ENCODE results near the gene SCAMP2. TPM values are rescaled to one million over a fixed set of nuclear protein-coding genes. Genes with fewer than 3 reads are reported as not detected.

The SCAMP2 gene
- polyA plus RNA-seq, 10 donors = 49.3 to 63.3 (median 54.8) TPM

- no peak for DNase-seq
Measured at GRCh38 chr15:74839526-74840395, 33.4 kb downstream of the SCAMP2 start.

GRCh38 chr15:74838746-74839525 lies 34.2 kb downstream of the SCAMP2 start:
- DNase-seq = no peak

GRCh38 chr15:74838137-74838516 lies 35.0 kb downstream of the SCAMP2 start:
- no peak for DNase-seq

GRCh38 chr15:74837482-74838136 lies 35.6 kb downstream of the SCAMP2 start:
- no peak for DNase-seq

GRCh38 chr15:74836846-74837245 lies 36.3 kb downstream of the SCAMP2 start:
- DNase-seq = no peak

DNA sequence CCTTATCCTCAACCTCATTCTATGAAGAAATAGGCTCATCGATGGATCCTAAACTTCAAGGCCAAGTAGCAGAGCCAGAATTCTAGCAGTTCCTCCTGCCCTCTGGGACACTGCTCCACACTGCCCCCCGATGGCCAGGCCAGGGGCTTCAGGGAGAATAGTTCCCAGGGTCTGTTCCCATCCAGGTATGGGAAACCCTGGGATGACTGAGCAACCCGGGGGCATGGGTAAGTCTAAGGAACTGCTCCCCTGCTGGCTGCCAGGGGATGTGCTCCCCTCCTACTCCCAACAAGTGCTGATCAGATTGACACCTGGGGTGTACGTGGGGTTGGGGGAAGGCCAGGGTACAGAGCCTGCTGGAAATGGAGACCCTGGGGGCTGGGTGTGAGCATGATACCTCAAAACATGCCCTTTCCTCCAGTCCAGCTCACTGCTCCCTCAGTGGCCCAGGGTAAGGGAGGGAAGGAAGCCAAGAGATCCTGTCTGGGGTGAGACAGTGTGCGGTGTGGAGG lies 37.8 kb downstream of the SCAMP2 start:
- no peak for DNase-seq

DNA sequence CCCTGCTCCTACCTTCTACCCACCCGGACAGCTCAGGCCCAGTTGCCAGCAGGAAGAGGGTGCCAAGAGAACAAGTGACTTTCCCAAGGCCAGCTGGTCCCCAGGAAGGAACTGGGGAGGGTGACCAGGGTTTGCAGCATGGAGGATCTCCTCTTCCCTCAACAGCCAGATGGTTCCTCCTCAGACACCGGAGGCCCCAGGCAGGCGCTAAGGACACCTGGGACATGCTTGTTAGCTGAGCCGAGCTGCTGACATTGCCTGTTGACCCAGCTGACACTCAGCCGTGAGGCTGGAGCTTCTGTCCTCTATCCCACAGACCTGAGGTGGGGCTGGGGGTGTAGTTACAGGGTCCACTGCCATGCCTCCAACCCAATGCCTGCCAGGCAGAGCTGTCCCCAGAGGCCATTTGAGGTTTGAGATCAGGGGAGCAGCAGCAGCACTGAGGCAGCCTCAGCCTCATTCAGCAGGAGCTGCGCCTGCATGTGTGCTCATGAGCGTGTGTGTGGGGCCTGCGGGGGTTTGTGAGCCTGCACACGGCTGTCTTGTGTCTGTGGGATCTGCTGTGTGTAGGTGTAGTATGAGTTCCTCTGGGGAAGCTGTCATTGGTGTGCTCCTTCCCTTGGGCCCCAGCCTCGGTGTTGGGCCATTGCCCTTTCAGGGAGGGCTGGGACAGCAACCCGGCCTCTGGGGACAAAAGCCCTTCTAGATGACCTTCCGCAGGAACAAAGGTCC lies 39.6 kb downstream of the SCAMP2 start:
- no peak for DNase-seq

DNA sequence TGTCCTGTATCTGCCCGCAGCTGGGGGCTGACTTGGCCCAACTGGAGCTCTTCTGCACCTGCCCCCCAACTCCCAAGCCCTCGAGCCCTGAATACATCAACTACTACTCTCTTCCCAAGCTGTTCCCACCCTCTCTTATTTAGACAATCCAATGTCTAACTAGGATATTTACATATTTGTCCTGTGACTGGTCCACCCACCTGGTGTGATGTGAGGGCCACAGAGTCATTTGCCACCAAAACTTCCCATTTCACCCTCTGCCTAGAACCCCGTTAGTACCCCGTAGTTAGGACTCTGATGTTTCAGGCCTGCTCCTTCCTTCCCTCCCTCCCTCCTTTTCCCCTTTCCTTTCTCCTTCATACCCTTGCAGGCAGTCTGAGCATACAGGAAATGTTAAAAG lies 40.3 kb downstream of the SCAMP2 start:
- DNase-seq = no peak

DNA sequence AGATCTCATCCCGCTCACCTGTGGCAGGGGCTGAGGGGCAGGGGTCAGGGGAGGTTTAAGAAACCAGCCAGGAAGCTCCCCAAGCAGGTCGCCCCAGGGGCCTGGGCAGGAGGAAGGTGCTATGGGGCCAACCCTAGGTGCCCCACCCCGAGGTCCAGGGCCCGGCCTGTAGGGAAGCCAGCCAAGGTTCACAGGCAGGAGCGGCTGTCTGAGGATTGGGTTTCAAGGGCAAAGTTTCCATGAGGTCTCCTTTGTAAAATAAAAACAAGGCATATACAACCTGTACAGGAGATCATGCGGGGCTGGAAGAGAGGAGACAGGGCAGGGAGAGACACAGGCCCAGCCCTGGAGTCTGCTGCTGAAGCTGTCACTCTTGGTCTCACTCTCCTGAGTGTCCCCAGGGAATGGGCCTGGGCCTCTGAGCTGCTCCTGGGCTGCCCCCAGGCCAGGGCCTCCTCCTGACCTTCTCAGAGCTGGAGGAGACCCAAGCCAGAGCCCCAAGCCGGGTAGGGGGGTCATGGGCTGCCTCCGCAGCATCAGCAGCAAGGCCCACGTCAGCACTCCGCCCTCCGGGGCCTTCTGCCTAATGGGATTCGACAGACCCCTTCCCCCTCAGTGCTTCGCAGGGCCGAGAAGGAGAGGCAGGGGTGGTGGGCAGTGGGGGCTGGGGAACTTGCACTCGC lies 41.2 kb downstream of the SCAMP2 start:
- DNase-seq = no peak

- DNase-seq = peak; percentile 32 to 59 (median 54)
Measured at GRCh38 chr15:74830868-74831267, 42.3 kb downstream of the SCAMP2 start.

DNA sequence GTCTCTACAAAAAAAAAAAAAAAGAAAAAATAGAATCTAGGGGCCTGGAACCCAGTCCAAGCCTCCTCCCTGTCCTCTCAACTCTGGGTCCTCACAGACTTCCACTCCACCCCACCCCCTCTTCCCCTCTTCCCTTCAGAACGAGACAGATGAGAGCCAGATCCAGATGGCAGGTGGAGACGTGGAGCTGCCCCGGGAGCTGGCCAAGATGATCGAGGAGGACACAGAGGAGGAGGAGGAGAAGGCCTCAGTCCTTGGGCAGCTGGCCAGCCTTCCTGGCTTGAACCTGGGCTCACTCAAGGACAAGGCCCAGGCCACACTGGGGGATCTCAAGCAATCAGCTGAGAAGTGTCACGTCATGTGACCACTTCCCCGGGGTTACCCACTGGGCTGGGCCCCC lies 43.2 kb downstream of the SCAMP2 start:
- DNase-seq = no peak

GRCh38 chr15:74829486-74829885 lies 43.7 kb downstream of the SCAMP2 start:
- DNase-seq = no peak

GRCh38 chr15:74828835-74829234 lies 44.3 kb downstream of the SCAMP2 start:
- no peak for DNase-seq

DNA sequence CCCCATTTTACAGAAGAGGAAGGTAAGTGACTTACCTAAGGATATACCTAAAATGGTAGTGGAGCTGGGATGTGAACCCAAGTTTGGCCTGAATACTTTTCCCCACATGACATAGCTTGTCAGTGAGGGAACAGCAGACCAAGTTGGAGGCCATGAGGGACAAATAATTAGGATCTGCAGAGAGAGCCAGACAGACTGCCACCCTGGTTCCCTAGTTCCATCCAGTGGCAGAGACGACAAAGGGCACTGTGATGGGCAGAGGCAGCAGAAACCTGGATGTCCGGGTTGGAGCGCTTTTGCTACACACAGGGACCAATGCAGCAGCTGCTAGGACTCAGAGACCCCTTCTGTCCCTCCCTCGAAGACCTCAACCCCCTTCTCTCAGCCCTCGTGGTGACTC lies 45.6 kb downstream of the SCAMP2 start:
- no peak for DNase-seq

DNA sequence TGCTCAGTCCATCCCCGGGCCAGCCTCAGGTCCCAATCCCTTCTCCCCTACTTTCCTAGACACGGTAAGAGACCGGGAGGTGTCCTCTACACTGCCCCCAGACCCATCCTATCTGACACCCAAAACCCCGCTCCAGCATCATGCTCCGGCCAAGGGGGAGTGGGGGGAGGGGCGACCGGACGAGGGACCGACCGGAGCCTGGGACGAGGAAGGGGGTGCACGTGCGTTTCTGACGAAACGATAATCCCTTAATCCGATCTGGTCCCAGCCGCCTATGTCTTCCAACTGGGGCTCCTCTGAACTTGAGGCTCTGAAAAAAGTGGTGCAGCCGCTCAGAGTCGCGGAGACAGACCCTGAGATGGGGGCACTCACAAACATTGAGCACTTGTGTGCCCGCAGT lies 46.2 kb downstream of the SCAMP2 start:
- DNase-seq = no peak

- peak in 1 of 3 donors; percentile 59 for DNase-seq
Measured at GRCh38 chr15:74826364-74826819, 46.8 kb downstream of the SCAMP2 start, which contains the start of gene CPLX3. Gene CPLX3 (plus strand): TSS chr15:74826627. CDS start chr15:74826704, 77 bp downstream.

DNA sequence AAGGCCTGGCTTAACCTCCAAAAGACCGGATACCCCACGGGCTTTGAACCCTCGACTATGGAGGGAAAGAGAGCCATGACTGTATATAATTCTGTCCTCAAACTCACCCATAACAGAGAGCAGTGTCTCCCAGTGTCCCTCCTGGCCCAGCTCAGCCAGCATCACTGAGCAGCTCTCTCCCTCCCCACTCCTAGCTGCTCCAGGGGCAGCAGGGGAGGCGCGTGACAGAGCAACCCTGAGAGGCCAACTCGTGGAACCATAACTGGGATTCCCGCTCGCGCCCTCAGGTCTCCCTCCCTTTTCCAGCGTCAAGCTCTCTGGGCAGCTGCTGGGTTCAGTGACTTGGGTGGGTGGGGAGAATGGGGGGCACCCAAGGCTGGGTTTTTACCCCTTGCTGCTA lies 47.3 kb downstream of the SCAMP2 start:
- no peak for DNase-seq

GRCh38 chr15:74824976-74825375 lies 48.2 kb downstream of the SCAMP2 start:
- no peak for DNase-seq

DNA sequence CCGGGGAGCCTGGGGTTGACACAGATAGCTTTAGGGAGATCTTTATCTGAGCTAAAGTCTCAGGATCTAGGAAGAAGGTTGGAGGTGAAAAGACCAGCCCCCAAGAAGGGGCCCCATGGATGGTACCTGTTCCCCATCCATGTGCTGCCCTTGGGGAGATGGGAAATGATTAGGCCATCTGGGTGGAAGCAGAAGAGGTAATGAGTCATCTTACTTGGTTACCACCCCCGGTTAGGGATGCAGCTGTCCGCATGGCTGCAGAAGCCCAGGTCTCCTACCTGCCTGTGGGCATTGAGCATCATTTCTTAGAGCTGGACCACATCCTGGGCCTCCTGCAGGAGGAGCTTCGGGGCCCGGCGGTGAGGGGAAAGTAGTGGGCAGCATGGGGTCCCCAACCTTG lies 49.8 kb downstream of the SCAMP2 start:
- no peak for DNase-seq

DNA sequence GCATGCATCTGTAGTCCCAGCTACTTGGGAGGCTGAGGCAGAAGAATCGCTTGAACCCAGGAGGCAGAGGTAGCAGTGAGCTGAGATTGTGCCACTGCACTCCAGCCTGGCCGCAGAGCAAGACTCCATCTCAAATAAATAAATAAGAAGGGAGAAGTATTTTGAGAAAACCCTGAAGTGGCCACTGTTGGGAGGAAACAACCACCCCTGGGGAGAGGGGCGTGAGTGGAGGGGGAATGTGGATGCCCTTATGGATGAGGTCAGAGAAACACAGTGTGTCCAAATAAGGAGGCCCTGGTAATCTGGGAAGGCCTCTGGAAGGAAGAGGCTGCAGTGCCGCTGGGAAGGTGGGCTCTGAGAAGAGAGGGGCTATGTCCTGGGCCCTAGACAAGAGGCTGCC lies 50.9 kb downstream of the SCAMP2 start:
- DNase-seq = no peak

GRCh38 chr15:74821790-74822158 lies 51.4 kb downstream of the SCAMP2 start:
- no peak for DNase-seq

Data from muscle of back (tissue), 11 donors.